Measurements from ENCODE around the gene PDSS2.
"Not testable (repeated sequence)": the region's sequence is repeated elsewhere in the genome, so short reads cannot be mapped to it uniquely, and the experiment has no call there.

PDSS2 gene

DNA sequence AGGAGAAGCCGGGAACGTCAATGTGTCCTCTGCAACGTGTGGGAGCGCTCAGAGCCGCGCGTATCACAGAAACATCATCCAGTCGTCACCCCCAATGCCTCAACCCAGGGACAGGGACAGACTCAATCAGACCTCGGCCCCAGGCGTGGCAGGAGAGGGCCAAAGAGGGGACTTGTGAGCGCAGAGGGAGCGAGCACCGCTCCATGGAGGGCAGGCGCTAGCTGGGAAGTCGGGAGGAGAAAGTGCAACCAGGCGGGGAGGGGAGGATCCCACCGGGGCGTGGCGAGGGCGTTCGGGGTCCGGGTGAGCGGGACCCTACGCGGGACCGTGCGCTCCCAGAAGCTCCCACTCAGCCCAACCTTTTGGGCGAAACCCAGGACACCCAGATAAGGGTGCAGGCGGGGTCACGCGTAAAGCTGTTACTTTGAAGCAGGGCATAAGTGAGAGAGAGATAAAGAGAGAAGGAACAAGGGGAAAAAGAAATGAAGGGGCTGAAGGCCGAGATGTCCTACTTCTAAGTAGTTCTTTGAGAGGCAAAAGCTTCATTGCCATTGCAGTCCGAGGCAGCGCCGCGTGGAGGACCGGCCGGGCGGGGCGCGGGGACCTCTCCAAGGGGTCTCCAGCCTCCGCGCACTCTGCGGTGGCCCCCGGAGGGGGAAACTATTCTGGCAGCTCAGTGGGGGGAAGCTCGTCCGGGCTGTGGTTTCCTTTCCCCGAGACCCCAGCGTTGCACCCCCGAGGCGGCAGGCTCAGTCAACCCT is 29.7 kb upstream of the PDSS2 start:
- ChIA-PET POLR2A (no interaction called here), CTCF (interaction anchor here (0.9 to 1.6 kb wide), 4 partner anchors 22 to 170 kb away, joined by 3 to 4 read pairs (median 3); no protein-coding TSS in a partner anchor)
- peak; percentile 39 for DNase-seq (ENCODE audit: extremely low spot score)
- TF ChIP-seq, protein P1, sequence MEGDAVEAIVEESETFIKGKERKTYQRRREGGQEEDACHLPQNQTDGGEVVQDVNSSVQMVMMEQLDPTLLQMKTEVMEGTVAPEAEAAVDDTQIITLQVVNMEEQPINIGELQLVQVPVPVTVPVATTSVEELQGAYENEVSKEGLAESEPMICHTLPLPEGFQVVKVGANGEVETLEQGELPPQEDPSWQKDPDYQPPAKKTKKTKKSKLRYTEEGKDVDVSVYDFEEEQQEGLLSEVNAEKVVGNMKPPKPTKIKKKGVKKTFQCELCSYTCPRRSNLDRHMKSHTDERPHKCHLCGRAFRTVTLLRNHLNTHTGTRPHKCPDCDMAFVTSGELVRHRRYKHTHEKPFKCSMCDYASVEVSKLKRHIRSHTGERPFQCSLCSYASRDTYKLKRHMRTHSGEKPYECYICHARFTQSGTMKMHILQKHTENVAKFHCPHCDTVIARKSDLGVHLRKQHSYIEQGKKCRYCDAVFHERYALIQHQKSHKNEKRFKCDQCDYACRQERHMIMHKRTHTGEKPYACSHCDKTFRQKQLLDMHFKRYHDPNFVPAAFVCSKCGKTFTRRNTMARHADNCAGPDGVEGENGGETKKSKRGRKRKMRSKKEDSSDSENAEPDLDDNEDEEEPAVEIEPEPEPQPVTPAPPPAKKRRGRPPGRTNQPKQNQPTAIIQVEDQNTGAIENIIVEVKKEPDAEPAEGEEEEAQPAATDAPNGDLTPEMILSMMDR (IDR thresholded peaks at IDR 0.05; ENCODE audit: control extremely low read depth, extremely low read depth, low read depth, missing control alignments) = no peak

GRCh38 chr6:107488174-107488874 is 29.0 kb upstream of the PDSS2 start:
- POLR2A ChIA-PET = no interaction called here
- TF ChIP-seq, protein P1 (IDR thresholded peaks at IDR 0.05; ENCODE audit: control extremely low read depth, extremely low read depth, low read depth, missing control alignments) = no peak
- CTCF ChIA-PET = interaction anchor here (0.9 to 1.6 kb wide), 4 partner anchors 23 to 170 kb away, joined by 3 to 4 read pairs (median 3); no protein-coding TSS in a partner anchor
- peak; percentile 15 for DNase-seq (ENCODE audit: extremely low spot score)

GRCh38 chr6:107485157-107485556 is 25.8 kb upstream of the PDSS2 start:
- DNase-seq (ENCODE audit: extremely low spot score) = no peak
- POLR2A ChIA-PET = no interaction called here
- CTCF ChIA-PET = no interaction called here
- TF ChIP-seq, protein P1 (IDR thresholded peaks at IDR 0.05; ENCODE audit: control extremely low read depth, extremely low read depth, low read depth, missing control alignments) = no peak

GRCh38 chr6:107479089-107479690 is 19.8 kb upstream of the PDSS2 start:
- CTCF ChIA-PET = no interaction called here

DNA sequence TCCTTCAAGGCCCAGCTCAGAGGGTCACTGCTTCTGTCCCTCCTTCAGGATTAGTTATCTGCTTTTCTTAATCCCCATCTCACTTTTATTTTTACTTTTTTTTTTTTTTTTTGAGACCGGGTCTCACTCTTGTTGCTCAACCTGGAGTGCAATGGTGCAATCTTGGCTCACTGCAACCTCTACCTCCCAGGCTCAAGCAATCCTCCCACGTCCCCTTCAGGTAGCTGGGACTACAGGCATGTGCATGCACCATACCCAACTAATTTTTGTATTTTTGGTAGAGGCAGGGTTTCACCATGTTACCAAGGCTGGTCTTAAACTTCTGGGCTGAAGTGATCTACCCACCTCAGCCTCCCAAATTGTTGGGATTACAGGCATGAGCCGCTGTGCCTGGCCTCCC is 16.5 kb upstream of the PDSS2 start:
- DNase-seq (ENCODE audit: extremely low spot score); POLR2A ChIA-PET; CTCF ChIA-PET: not testable (repeated sequence)

More at GRCh38 chr6:107479089-107479690, 19.8 kb upstream of the PDSS2 start:
- DNase-seq (ENCODE audit: extremely low spot score) = no peak
- POLR2A ChIA-PET = no interaction called here
- TF ChIP-seq, protein P1 (IDR thresholded peaks at IDR 0.05; ENCODE audit: control extremely low read depth, extremely low read depth, low read depth, missing control alignments) = no peak

- CTCF ChIA-PET; DNase-seq (ENCODE audit: extremely low spot score); POLR2A ChIA-PET: not testable (repeated sequence)
Measured at GRCh38 chr6:107475360-107475759, 16.0 kb upstream of the PDSS2 start.

DNA sequence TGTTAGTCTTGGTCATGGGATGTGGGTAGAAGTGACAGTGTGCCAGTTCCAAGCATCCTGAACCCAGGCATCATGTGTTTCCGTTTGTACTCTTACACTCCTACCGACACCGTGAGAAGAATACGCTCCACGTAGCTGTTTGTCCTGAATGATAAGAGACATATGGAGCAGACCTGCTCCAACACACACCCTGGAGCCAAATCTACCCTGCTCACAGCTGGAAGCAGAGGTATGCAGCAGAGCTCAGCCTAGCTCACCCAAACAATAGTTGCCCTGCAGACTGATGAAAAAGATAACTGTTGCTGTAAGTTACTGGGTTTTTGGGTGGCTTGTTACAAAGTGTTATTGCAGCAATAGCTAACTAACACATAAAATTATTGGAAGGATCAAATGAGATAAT is 14.3 kb upstream of the PDSS2 start:
- DNase-seq (ENCODE audit: extremely low spot score) = no peak
- CTCF ChIA-PET = interaction anchor here (1.0 to 1.2 kb wide), 3 partner anchors 13 to 69 kb away, joined by 3 read pairs; no protein-coding TSS in a partner anchor
- POLR2A ChIA-PET = no interaction called here
- TF ChIP-seq, protein P1 (IDR thresholded peaks at IDR 0.05; ENCODE audit: control extremely low read depth, extremely low read depth, low read depth, missing control alignments) = no peak

Data from GM10248 (cell line).